Activated T-cell treated with anti-CD3 and anti-CD28 coated beads, Interleukin-2, amount 50 U/mL, for 1 hour (primary cell): ENCODE data around the gene STK40.

ENCODE experiments used
- DNase-seq: peaks from one replicate; pipeline ENCODE4 v3.0.0-alpha.2; 2020

Gene STK40

DNA sequence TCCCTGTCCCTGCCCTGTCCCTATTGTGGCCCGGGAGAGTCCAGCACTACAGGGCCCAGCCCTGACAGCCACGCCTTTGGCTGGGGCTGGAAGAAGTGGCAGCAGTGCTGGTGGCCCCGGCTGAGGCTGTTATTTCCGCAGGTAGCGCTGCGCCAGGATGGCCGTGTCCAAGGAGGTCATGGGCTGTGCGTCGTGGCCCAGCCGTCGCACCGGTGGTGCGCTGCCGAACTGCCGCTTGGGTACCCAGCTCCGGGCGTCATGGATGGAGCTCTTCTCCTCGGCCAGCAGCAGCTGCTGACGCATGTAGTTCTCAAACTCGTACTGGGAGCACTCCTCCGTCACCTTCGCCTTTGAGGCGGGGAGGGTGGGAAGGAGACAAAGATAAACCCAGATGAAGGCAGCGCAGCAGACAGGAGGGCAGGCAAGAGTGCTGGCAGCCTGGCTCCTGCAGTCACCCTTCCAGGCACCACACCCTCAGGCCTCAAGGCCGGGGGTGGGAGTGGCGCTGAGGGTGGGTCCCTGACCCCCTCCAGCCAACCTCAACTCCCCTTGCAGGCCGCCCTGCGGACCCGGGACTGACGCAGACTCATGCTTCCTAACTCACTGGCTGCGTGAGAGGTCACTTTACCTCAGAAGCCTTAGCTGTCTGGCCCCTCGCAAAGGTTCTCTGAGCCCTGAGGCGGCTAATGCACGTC lies 44.0 kb downstream of the STK40 start:
- DNase-seq: no peak

DNA sequence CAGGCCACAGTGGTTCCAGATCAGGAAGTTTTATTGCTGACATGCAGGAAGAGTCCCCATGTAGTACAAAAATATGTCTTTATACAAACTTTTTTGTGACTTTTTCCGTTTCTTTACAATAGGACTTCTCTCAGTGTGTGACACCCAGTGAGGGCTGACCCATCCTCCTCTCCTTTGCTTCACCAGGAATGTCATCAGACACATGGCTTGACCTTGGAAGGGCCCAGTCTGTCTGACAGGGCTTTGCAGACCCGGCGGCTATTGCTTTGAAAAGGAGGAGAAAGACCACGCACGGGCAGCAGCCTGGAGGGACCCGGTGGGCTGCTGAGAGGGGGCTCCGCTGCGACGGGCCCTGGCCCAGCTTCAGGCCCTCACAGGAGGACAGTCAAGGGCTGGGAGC lies 46.1 kb downstream of the STK40 start:
- no peak for DNase-seq

DNA sequence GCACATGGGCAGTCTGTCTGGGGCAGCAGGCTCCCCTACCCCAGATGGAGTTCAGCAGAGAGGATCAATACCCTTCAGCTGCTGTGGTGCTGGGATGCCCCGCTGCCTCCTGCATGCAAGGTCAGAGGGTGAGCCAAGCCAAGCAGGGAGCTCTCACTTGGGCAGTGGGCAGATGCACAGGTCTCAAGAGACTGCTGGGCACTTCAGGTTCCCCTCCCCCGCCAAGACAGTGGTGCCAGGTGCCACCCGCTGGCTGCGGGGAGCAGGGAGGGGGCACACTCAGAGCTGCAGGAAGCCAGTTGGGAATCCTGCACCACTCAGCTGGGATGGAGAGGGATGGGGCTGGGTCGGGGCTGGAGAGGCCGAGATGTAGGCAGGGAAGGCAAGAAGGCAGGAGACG lies 46.5 kb downstream of the STK40 start:
- no peak for DNase-seq

DNA sequence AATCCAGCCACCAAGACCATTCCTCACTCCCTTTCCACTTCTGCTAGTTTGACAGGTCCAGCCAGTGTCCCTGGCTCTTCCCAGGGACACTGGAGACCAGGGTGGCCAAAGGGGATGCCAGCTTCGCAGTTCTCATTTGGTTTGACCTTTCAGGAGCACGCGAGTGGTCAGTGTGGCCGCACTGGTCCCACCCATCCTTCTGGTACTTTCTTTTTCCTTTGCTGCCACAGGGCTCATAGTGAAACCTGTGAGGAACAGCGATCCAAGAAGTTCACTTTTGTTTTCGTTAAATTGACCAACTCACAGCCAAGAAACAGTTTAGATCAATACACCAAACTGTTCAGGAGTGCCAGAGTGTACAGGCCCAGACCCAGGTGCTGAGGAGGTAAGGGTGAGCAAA lies 47.9 kb downstream of the STK40 start:
- DNase-seq: no peak

DNA sequence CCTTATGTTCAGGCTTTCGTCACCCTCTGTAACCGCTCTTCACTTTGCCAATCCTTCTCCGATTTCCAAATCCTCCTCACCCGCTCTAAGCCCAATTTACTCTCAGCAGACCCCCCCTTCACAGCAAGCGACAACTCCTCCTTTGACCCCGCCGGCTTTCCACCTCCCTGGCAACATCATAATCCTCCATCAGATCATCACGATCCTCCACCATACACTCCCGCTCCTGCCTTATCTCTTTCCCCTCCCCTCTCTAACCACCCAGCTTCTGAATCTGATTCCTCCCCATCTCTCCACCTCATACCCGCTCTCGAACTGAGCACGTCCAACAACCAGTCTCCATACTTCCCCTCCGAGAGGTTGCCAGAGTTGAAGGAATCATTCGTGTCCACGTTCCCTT lies 54.8 kb downstream of the STK40 start:
- no peak for DNase-seq

DNA sequence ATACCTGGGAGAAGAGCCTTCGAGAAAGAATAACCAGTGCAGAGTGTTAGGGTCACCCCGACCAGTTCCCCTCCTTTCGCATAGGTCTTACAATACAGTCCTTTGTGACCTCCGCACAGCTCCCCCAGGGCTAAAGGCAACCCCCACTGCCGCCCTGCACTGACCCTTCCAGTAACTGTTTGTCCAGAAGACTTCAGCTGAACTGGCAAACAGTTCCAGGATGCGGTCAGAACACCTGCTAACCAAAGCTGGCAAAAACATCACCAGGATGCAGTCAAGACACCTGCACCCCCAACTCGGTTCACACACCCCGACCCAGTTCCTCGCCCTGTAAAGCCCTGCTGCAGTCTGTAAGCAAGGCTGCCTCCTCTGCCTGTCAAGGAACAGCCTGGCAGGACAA lies 55.9 kb downstream of the STK40 start:
- no peak for DNase-seq

DNA sequence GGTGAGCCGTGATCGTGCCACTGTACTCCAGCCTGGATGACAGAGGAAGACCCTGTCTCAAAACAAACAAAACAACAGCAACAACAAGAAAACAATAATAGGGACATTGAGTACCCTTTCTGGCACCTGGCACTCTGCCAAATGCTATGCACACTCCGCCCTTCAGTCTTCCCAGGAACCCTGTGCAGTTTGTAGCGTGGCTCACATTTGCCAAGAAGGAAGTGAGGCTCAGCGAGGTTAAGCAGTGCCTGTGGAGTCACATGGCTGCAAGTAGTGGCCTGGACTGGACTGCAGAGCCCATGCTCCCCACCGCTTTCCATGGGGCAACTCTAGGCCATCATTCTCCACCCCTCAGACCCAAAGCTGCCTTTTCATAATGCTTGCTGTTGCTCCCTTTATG lies 57.0 kb downstream of the STK40 start:
- no peak for DNase-seq

DNA sequence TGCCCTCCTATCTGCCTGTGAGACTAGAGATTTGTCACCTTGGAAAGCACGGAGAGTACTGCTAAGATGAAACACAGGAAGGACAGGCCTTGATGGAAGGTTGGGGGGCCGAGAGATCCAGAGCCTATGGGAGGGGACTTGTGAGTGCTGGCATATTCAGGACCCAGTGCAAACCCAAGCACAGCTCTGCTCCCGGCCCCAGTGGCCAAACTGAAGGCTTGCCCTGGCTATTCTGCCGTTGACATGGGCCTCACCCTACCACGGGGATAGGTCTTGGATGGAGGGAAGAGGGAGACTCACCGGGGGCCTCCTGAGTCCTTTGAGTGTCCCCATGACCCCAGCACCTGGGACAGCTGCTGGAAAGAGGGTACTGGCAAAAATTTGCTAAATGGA lies 57.6 kb downstream of the STK40 start:
- DNase-seq: no peak

DNA sequence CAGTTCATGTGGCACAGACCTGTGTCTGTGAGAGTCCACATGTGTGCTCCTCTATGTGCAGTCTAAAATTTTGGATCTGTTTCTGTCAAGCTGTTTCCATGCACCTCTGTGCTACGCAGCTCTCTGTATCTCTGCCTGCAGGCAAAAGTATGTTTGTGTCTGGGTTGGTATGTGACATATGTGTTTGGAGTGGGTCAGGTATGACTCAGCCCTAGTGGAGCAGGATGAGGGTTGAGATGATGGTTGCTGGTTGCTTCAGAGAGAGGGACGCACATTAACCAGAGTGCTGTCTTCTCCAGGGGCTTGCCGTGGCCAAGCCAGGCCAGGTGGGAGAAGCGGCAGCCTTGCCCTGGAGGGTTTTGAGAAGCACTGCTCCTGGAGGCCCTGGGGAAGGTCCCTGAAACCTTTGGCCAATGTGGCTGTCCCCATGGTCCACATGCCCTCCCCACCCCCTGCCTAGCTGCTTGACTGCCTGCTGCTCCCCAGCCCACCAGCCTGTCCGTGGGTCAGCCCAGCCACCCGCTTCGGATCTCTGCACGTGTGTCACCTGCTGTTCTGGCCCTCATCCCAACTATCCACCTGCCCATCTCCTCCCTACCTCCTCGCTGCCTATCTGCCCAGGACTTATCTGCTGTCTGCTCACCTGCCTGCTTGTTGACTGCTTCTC lies 58.2 kb downstream of the STK40 start:
- no peak for DNase-seq

DNA sequence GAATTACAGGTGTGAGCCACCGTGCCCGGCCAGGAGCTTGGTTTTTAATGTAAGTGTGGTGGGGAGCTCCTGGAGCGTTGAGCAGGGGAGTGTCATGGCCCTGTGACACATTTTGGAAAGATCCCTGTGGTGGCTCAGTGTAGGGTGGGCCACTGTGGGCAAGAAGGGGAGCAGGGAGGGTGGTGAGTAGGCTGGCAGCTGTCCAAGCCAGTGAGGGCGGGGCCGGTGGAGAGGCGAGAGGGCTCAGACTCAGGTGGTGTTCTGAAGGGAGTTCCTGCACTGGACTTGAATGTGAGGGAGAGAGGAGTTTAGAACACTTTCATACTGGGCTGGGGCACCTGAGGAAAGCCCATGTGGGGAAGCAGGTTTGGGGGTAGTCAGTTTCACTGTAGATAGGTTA lies 59.2 kb downstream of the STK40 start:
- DNase-seq: no peak

DNA sequence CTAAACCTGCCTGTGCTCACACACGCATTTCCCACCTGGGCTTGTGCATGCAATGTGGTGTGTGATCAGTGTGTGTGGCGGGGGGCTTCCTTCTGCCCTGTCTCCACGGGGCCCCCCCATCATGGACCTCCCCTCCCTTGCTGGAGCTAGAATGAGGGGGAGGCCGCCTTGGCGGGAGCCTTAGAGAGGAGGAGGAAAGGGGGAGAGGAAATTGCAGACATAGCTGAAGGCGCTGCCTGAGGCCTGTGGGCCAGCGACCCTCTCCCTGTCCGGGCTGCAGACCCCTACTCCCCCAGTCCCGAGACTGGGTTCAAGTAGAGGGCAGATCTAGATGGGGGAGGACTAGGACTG lies 61.4 kb downstream of the STK40 start:
- DNase-seq: no peak

DNA sequence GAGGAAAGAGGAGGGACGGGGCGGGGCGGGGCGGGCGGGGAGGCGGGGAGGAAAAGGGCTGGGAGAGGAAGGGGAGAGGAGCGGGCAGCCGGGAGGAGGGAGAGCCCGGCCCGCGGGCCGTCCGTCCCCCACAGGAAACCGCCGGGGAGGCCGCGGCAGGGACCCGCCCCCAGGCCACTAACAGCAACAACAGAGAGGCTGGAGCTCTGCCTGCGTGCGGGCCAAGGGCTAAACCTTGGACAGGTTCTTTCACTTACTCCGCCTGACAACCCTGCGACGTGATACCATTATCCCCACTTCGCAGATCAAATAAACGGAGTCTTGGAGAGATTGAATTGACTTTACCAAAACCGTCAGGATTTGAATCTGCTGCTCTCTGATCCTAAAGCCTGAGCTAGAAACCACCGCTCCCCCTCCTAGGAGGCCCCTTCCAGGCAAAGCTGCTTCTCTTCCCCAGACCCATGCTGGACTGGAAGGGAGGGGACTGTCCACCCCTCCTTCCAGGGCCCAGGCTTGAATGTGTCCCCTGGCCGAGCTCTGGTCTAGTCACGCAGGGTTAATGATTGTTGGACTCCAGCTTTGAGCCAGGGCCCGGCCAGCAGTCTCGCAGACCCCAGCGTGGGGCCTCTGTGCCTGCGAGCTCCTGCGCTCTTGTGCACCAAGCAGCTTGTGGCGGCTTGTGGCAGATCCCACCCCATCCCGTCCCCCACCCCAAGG lies 61.9 kb downstream of the STK40 start, which contains the start of gene EVA1B:
Gene EVA1B, minus strand, starts transcription at position 10 of the 717 bp plus-strand sequence. CDS start 608 bp downstream, outside the sequence.
- peak; percentile 47 for DNase-seq

DNA sequence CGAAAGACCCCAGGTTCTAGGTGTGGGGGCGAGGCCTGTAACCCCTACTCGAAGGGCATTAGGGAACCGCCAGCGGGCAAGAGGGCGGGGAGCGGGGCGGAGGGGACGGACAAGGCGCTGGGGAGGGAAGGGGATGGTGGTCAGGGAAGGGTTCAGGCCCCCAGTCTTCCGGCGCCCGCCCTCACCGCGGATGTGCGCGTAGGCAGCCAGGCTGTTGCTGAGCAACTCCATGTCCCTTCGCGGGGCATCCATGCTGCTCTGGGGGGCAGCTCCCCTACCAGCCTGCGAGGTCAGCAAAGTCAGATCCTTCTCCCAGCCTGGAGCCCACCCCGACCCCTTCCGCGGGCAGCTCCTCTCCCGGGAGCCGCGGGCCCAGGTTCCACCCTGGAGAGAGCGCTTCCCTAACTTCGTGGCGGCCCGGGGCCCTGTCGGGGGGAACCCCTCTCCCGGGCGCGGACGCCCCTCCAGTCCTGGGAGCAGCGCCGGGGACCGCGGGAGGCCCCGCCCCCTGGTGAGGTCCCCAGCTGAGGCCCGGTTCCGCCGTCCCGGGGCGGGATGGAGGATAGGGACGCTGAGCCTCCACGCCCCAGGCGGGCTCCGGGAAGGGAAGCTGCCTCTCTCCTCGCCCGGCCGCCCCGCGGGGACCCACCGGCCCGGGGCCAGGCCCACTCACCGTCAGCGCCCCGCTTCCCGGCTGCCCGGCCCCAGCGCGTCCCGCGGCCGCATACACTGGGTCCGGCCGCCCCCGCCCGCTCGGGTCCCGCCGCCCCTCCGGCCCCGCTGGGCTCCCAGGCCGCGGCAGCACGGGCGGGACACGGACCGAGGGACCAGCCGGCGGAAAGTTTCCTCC lies 62.7 kb downstream of the STK40 start:
- peak; percentile 51 for DNase-seq

DNA sequence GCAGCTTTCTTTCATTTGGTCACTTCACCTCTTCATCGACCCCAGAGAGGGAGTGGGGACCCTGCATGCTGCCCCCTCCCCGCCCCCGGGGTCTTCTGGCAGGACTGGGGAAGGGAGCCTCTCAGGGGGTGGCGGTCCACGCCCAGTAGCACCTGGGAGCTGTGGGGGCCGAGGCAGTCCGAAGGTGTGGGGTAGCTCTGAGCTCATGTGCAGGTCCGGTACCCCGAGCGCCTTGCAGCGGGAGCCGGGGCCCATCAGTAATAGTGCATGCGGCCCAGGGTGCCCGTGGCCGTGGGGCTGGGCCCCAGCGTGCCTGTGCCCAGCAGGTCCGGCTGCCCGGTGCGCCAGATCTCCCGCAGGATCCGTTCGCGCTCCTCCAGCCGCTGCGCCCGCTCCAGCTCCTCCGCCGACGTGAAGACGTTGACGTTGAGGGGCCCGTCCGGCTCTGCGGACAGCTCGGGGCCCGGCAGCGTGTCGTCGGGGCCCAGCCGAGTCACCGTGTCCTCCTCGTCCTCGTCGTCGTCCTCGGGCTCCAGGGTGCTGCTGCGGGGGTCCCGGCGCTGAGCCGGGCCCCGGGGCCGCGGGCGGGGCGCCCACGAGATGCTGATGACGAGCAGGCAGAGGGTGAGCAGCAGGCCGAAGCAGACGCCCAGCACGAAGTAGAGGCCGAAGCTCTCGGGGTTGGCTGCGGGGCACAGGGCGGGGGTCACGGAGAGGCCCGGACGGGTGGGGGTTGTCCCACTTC lies 63.5 kb downstream of the STK40 start:
- DNase-seq: no peak

DNA sequence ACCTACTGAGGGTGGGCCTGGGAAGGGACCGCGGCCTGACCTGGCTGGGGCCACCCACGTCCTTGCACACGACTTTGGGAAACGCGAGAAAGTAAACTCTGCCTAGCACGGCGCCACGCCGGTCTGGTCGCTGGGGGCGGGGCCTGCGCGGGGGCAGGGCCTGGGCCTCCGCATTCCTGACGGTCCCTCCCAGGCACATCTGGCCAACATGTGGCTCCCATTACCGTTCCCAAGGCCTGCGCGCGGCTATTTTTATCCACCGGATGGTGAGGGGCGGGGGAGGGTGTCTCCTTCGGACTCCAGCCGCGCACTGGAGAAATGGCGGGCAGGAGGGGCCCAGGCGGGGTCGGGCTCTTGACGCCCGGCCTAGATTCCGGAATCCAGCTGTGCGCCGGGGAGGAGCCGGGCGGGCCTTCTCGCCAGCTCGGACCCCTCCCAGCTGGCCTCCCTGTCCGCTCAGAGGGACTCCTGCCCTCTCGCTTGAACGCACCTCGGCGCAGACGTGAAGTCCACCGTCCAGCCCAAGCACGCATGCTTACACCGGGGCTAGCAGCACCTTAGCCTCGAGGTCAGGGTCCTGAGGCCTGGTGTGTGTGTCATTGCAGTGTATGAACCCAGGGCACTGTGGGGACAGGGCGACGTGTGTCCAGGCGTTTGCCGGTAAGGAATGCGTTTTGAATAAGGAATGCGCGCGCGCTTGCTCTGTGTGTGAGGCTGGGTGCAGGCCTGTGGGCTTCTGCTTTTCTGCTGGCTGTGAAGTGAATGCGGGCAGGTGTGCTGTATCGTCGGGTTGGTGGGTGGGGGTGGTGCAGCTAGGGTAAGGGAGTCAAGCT lies 64.4 kb downstream of the STK40 start:
- DNase-seq: peak; percentile 50

DNA sequence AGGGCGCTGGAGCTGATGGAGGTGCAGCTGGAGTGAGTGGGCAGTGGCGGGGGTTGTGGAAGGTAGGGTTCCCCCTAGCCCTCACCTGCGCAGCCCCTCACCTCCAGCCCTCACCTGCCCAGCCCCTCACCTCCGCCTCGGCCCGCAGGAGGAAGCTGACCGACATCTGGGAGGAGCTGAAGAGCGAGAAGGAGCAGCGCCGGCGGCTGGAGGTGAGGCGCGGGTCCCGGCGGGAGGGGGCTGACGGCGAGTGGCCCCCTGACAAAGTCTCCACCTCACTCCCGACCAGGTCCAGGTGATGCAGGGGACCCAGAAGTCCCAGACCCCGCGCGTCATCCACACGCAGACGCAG lies 65.0 kb downstream of the STK40 start:
- no peak for DNase-seq

DNA sequence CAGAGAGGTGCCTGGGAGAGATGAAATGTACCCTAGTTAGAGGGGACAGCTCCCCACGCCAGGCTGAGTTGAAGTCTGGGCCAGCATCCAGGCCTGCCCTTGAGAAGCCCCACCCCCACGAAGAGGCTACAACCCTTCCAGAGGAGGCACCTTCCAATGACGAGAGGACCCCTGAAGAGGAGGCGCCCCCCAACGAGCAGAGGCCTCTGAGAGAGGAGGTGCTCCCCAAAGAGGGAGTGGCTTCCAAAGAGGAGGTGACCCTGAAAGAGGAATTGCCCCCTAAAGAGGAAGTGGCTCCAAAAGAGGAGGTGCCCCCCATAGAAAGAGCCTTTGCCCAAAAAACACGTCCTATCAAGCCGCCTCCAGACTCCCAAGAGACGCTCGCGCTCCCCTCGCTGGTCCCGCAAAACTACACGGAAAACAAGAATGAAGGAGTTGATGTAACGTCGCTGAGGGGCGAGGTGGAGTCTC lies 65.4 kb downstream of the STK40 start:
- no peak for DNase-seq

DNA sequence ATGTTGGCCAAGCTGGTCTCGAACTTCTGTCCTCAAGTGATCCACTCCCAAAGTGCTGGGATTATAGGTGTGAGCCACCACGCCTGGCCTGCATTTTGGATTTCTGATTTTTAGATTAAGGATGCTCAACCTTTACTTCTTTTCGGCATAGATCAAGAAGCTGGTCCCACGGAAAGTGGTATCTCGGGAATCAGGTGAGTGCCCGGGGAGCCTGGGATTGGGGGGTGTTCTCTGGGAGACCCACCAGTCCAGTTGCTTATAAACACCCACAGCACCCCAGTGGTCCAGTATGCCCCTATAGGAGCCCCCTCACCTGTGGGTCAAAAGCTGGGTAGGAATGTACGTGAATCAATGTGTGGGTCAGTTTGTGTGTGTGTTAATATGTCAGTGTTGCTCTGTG lies 76.3 kb downstream of the STK40 start:
- DNase-seq: no peak

DNA sequence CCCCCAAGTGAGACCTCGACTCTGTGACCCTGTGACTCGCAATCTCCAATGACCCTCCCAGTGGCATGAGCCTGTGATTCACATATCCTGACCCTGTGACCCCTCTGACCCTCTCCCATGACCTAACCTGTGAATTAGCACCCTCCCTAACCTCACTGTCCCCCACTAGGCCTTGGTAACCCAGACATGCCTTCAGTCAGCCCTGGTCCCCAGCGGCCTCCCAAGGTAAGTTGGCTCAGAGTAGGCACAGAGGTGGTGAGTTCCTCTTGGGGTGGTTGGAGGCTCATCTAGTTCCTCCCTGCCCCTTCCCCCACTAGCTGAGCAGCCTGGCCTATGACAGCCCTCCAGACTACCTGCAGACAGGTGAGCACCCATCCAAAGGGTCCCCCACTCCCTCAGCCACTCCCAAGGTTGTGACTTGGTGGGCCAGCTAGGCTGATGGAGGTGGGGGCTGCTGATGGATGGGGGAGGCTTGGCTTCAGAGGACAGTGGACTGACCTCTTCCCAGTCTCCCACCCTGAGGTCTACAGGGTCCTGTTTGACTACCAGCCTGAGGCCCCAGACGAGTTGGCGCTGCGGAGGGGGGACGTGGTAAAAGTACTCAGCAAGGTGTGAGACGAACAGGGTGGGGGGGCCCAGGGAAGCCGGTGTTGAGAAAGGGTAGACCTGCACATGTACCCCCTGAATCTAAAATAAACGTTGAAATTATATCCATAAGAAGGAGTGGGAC lies 78.0 kb downstream of the STK40 start:
- DNase-seq: no peak

DNA sequence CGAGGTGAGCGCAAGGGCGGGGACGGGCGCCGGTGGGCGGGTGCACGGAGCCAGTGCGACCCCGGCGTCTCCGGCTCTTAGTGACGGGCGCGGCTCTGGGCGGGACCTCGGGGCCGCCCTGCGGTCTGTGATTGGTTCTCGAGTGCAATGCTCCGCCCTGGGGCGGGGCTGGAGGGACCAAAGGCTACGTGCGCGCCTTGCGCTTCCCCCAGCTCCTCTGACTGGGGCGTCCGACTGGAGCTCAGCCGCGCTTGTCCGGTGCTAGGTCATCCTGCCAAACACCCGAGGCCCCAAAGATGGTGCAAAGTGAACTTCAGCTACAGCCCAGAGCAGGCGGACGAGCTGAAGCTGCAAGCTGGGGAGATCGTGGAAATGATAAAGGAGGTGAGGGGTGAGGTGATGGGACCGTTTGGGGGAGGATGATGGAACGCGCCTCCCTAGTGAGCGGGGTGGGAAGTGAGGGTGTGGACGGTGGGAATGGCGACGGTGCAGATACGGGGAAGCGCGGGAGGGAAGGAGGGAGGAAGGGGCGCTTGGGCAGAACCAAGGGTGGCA lies 78.7 kb downstream of the STK40 start:
- peak; percentile 96 for DNase-seq
